Activated CD4-positive, CD25-positive, alpha-beta regulatory T cell treated with anti-CD3 and anti-CD28 coated beads, Interleukin-2, amount 50 U/mL, for 16 hours (primary cell): ENCODE data around the gene AP1S1.
"Not testable (repeated sequence)": the region's sequence is repeated elsewhere in the genome, so short reads cannot be mapped to it uniquely, and the experiment has no call there.

Experiments used
- DNase-seq: peaks from one replicate; pipeline ENCODE4 v3.0.0-alpha.2; 2020; ENCODE audit warnings: low read depth, low spot score

Gene AP1S1

DNA sequence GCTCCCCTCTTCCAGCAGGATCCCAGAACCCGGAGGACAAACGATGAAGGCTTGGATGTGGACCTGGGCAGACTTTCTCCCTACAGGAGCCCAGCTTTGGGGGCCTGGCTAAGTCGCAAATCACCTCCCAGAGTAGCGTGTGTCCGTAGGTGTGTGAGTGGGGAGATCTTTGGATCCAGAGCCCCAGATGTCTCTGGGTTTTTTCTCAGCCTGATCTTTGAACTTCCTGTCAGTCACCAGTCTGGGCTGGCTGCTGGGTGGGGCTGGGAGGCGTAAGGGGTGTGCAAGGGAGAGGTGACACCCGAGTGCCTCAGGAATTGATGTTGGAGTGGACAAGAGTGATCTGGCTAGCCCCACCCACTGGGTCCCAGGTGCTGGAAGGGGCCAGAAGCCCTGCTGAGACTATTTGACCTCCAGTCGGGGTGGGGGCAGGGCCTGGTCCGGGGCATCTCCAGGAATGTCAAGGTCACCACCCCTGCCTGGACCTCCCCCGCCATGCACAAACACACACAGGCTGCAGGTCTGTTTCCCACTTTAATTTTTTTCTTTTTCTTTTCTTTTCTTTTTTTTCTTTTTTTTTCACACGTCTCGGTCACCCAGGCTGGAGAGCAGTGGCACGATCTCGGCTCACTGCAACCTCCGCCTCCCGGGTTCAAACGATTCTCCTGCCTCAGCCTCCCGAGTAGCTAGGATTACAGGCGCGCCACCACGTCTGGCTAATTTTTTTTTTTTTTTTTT, 46.8 kb downstream of the AP1S1 start, which contains the start of gene MOGAT3:
MOGAT3 (minus strand) TSS at position 175 of the 738 bp plus-strand sequence. CDS start 182 bp downstream, outside the sequence.
- DNase-seq = no peak

DNA sequence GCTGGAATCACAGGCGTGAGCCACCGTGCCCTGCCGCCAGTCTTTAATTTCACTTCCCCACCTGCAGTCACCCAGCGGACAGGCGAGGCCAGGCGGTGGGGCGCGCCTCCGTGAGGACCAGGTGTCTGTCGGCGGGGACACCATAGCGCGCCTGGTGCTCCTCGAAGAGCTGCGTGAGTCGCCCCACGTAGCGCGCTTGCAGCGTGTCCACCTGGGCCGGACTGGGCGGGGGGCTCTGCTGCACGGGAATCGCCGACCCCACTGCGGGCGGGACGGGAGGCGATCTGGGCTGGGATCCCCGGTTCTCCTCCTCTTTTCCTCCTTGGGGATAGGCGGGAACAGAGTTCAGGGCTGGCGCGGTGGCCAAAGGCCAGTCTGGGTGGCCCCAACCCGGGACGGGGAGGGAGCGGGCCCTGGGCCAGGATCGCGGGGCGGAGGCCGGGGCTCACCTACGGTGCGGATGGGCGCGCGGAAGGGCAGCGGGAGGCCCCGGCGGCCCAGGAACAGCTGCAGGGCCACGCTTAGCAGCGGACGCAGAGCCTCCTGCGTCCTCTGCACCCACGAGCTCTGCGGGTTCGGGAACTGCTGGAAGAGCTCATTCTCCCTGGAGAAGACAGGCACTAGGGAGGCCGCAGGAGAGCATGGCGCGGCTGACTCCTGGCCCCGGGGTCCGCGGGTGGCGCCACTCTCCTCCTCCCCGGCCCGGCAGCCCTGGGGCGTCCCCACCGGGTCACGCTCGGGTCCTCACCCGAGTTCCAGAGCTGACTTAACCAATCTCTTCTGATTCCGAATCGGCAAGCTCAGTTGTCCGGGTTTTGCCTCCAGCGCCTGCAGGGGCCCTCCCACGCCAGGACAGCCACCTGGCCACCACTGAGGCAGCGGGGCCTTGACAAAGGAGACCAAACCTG, 47.7 kb downstream of the AP1S1 start:
- no peak for DNase-seq

DNA sequence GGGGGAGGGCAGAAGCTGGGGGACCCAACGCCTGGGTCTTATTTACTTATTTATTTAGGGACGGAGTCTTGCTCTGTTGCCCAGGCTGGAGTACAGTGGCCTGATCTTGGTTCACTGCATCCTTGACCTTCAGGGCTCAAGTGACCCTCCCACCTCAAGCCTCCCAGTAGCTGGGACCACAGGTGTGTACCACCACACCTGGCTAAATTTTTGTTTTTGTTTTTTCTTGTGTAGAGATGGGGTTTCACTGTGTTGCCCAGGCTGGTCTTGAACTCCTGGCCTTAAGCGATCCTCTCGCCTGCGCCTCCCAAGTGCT, 48.3 kb downstream of the AP1S1 start:
- DNase-seq = no peak

DNA sequence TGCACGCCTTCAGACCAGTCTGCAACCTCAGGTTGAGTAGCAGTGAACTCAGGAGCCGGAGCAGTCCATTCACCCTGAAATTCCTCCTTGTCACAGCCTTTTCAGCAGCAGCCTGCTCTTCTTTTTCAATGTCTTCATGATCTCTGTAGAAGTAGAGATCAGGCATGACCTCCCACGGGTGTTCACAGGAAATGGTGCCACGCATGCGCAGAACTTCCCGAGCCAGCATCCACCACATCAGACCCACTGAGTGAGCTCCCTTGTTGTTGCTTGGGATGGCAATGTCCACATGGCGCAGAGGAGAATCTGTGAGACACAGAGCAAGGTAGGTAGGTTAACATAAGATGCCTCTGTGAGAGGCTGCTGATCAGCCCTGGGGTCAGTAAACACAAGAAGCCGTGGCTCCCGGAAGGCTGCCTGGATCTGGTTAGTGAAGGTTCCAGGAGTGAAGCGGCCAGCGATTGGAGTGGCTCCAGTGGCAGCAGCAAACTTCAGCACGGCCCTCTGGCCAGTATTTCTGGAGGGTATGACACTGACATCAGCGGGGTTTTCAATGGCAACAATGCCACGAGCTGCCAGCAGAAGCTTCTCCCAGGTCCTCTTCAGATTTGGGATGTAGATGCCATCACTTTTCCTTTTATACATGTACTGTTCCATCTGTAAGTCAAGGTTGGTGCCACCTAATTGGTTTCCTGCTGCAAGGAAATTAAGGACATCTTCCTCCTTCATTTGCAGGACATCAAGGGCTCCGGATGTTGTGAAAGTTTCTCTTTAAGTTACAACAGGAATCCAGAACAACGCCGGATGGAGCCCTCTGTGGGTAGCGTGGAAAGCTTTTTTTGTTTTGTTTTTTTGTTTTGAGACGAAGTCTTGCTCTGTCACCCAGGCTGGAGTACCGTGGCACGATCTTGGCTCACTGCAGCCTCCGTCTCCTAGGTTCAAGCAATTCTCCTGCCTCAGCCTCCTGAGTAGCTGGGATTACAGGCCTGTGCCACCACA, 49.8 kb downstream of the AP1S1 start:
- DNase-seq = not testable (repeated sequence)

DNA sequence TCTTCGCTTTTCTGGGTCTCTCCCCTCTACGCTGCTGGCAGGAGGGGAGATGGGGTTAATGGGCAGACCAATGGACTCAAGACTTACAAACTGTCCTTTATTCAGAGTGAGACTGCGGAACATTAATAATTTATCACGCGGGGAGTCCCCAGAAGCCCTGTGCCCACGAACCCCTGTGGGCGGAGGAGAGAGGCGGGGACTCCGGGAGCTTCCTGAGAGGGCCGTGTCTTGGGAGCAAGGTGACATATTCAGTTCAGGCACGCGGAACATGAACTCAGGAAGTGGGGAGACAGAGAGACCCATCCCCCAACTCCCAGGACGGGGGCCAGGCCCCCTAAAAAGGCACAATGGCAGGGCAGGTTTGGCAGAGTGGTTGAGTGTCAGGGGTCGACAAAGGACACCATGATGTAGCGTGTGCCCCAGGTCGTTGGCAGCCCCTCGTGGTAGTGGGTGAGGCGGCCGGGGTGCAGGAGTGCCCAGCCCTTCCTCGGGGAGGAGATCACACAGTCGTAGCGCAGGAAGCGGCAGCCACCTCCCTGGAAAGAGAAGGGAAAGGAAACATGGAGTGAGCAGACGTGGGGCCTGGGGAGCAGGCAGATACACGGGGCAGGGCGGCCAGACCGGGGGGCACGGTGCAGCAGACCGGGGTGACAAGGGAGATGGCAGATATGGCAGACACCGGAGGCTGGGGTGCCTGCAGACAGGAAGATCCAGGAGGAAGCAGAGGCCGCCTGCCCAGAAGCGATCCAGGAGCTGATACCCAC, 51.8 kb downstream of the AP1S1 start:
- no peak for DNase-seq

DNA sequence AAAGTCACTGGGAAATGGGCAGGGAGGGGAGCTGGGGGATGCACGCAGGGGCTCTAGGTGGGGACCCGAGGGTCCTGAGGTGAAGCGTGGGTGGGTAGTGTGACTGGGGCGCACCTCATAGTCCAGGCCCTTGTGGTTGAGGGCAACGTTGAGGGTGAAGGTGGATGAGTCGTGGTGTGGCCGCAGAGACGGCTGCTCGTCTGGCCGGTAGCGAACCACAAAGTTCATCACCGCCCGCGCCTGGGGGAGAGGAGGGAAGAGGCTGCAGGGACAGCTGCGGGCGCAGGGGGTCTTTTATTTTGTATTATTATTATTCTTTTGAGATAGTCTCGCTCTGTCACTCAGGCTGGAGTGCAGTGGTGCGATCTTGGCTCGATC, 52.4 kb downstream of the AP1S1 start:
- DNase-seq = no peak

DNA sequence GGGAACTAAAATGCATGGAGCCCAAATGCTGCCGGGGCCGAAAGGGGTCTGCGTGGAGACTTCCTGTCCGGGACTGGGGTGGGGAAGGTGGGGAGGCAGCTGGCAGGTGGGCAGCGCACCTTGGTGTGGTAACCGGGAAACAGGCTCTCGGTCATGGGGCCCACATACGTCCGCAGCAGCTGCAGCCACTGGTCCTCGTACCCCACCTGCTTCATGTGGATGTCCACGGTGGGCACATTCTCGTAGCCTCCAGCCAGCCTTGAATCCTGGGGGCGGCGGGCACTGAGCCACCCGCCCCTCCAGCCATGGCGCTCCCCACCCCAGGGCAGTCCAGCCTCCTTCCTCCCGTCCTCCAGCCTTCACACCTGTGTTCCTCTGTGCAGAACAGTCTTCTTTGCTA, 53.2 kb downstream of the AP1S1 start:
- DNase-seq = no peak

DNA sequence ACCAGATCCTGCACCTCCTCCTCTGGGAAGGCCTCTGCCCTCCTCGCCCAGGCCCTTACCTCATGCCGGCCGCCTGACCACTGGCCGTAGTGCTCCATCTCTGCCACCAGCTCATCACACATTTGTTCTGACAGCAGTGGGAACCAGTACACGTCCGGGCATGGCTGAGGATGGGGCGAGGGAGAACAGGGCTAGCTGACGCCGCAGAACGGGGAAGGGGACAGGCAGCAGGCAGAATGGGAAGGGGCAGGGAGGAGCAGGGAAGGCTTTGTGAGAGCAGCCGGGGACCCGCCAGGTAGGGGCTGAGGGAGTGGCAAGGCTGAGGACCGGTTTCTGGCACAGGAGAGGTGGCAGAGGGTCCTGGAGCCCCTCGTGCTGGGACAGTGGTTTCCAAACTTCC, 54.5 kb downstream of the AP1S1 start:
- no peak for DNase-seq

DNA sequence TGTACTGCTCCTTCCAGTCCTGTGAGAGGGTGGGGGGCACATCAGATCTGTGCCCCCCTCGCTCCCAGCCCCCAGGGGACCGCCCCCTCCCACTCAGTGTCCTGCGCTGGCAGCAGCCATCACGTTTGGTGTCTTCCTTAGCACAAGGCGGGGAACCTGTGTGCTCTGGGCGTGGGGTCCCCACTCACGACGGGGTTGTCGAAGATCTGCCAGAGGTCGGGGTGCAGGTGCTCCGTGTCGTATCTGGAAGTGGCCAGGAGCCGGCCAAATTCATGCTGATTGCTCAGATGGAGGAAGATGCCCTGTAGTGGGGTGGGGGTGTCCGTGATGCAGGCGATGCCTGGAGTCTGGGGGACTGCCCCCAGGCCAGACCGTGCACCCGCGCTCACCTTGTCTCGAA, 55.9 kb downstream of the AP1S1 start:
- DNase-seq = no peak
